Right atrium auricular region (tissue), 2 donors: ENCODE measurements around the gene RCN2. TPM values are rescaled to one million over a fixed set of nuclear protein-coding genes. Genes with fewer than 3 reads are reported as not detected.

Experiments
- DNase-seq: peaks from one replicate; pipeline ENCODE4 v3.0.0-alpha.2; 2019; ENCODE audit warnings: low spot score
- H3K27ac ChIP-seq, 2 donors: fragments of 200-600 bp; sonication (generic); 1 replicate in 1 of 2; 2 replicates in 1 of 2; pipeline ENCODE4 v1.5.1; 2016 to 2019
- H3K27me3 ChIP-seq, 2 donors: fragments of 200-600 bp; sonication (generic); one replicate each; pipeline versions ENCODE4 v1.5.1 to v1.6.0; 2017 to 2019
- H3K36me3 ChIP-seq: fragments of 200-600 bp; sonication (generic); one replicate; pipeline ENCODE4 v1.5.1; 2016
- H3K4me1 ChIP-seq, 2 donors: fragments of 200-600 bp; sonication (generic); one replicate each; pipeline versions ENCODE4 v1.5.1 to v1.6.0; 2017 to 2019
- H3K4me3 ChIP-seq, 2 donors: fragments of 200-600 bp; sonication (generic); 1 replicate in 1 of 2; 2 replicates in 1 of 2; pipeline ENCODE4 v1.5.1; 2017 to 2019; ENCODE audit warnings: mild to moderate bottlenecking in 1 of 2, moderate library complexity in 1 of 2
- H3K9me3 ChIP-seq, 2 donors: fragments of 200-600 bp; sonication (generic); one replicate each; pipeline ENCODE4 v1.5.1; 2019
- CTCF ChIP-seq, 2 donors: fragments of 200-600 bp; sonication (generic); IDR thresholded peaks; one replicate each; pipeline ENCODE4 v1.5.1; 2019; ENCODE audit warnings: antibody characterized with exemption in 2 of 2
- total RNA-seq, 2 donors: library from RNA; depleted of rRNA; stranded (reverse); fragments of >200 nt; gene quantifications; one replicate each; pipeline ENCODE4 v1.1.0, GENCODE V29; 2016

RCN2 gene
- total RNA-seq, 2 donors from 2014 or later, result 20.9 to 39.9 TPM

GRCh38 chr15:76912430-76912829 lies 19.1 kb upstream of the RCN2 start:
- no peaks in the 10 kb centered on the region for H3K4me1 ChIP-seq
- H3K27ac ChIP-seq, result no peak overlapping the region
- TF ChIP-seq CTCF (IDR thresholded peaks at IDR 0.05), result no peak
- DNase-seq, result no peak
- no peaks in the 10 kb centered on the region for H3K9me3 ChIP-seq
- no peaks in the 10 kb centered on the region for H3K36me3 ChIP-seq
- H3K4me3 ChIP-seq, result no peak overlapping the region
- no peaks in the 10 kb centered on the region for H3K27me3 ChIP-seq

GRCh38 chr15:76913737-76914136 lies 17.8 kb upstream of the RCN2 start:
- Histone ChIP-seq H3K36me3 (no peaks in the 10 kb centered on the region), H3K4me3 (no peak overlapping the region), H3K9me3 (no peaks in the 10 kb centered on the region), H3K4me1 (no peaks in the 10 kb centered on the region), H3K27me3 (no peaks in the 10 kb centered on the region), H3K27ac (no peak overlapping the region)
- TF ChIP-seq CTCF (IDR thresholded peaks at IDR 0.05), result no peak
- DNase-seq, result no peak

GRCh38 chr15:76916369-76916768 lies 15.2 kb upstream of the RCN2 start:
- DNase-seq, result no peak
- no peaks in the 10 kb centered on the region for H3K9me3 ChIP-seq
- H3K4me3 ChIP-seq, result no peak overlapping the region
- TF ChIP-seq CTCF (IDR thresholded peaks at IDR 0.05), result no peak
- H3K4me1 ChIP-seq, result no peaks in the 10 kb centered on the region
- H3K27me3 ChIP-seq, result no peaks in the 10 kb centered on the region
- H3K27ac ChIP-seq, result no peak overlapping the region
- no peaks in the 10 kb centered on the region for H3K36me3 ChIP-seq

- no peaks in the 10 kb centered on the region for H3K27me3 ChIP-seq
- no peak for DNase-seq
- H3K36me3 ChIP-seq, result no peaks in the 10 kb centered on the region
- no peaks in the 10 kb centered on the region for H3K9me3 ChIP-seq
- H3K4me1 ChIP-seq, result peaks cover 0 to 13% of the 10 kb centered on the region in 2 donors
- H3K27ac ChIP-seq, result no peak overlapping the region
- H3K4me3 ChIP-seq, result no peak overlapping the region
- TF ChIP-seq CTCF (IDR thresholded peaks at IDR 0.05), result no peak
Measured at GRCh38 chr15:76928201-76928600, 3.3 kb upstream of the RCN2 start.

GRCh38 chr15:76929011-76929760 lies 2.4 kb upstream of the RCN2 start:
- DNase-seq, result no peak
- Histone ChIP-seq H3K27me3 (no peaks in the 10 kb centered on the region), H3K36me3 (no peaks in the 10 kb centered on the region), H3K27ac (no peak overlapping the region), H3K9me3 (no peaks in the 10 kb centered on the region), H3K4me3 (no peak overlapping the region), H3K4me1 (peaks cover 0 to 13% of the 10 kb centered on the region in 2 donors)
- TF ChIP-seq CTCF (IDR thresholded peaks at IDR 0.05), result no peak
